ENCODE measurements around the gene PLEKHJ1.

GRCh38 chr19:2201473-2202148, 34.5 kb downstream of the PLEKHJ1 start:
- no peak for TF ChIP-seq POLR2AphosphoS5 (IDR thresholded peaks at IDR 0.05; ENCODE audit: low read depth, low read length)
- TF ChIP-seq MAX (IDR thresholded peaks at IDR 0.05) = no peak
- no peak for TF ChIP-seq TAF1 (IDR thresholded peaks at IDR 0.05; ENCODE audit: low read depth, low read length)
- no peak for TF ChIP-seq ASH2L (IDR thresholded peaks at IDR 0.05; ENCODE audit: low read length)
- no peak for TF ChIP-seq CTCF (IDR thresholded peaks at IDR 0.05; ENCODE audit: control extremely low read depth in 1 of 3, insufficient read depth in 1 of 3, low read depth in 1 of 3, low read length in 3 of 3)
- TF ChIP-seq KDM4A (IDR thresholded peaks at IDR 0.05; ENCODE audit: low read depth, low read length, severe bottlenecking) = no peak
- TF ChIP-seq CREB1 (IDR thresholded peaks at IDR 0.05) = no peak
- no peak for TF ChIP-seq RAD21 (IDR thresholded peaks at IDR 0.05 in 1 of 2, conservative IDR thresholded peaks at IDR 0.05 in 1 of 2; ENCODE audit: low read depth in 2 of 2, low read length in 2 of 2)
- TF ChIP-seq POLR2A (IDR thresholded peaks at IDR 0.05; ENCODE audit: control extremely low read depth in 1 of 2, low read depth in 2 of 2, low read length in 2 of 2) = no peak
- TF ChIP-seq MAFK (IDR thresholded peaks at IDR 0.05; ENCODE audit: low read depth, low read length) = no peak
- TF ChIP-seq BRCA1 (IDR thresholded peaks at IDR 0.05; ENCODE audit: low read depth, low read length) = no peak
- TF ChIP-seq ZNF274 (IDR thresholded peaks at IDR 0.05; ENCODE audit: borderline replicate concordance, extremely low read depth, low read length) = no peak
- TF ChIP-seq EP300 (IDR thresholded peaks at IDR 0.05; ENCODE audit: borderline replicate concordance in 1 of 2, low read depth in 2 of 2, low read length in 2 of 2) = no peak
- TF ChIP-seq ATF3 (IDR thresholded peaks at IDR 0.05; ENCODE audit: insufficient read depth, low read depth, low read length) = no peak
